Keratinocyte (primary cell): Measurements from ENCODE around the gene ZSWIM6.

Experiments
- EZH2 ChIP-seq: IDR thresholded peaks from one replicate; pipeline ENCODE4 v1.6.1; 2012; ENCODE audit warnings: inconsistent platforms, mild to moderate bottlenecking, low read length, moderate library complexity
- TF ChIP-seq, protein P1 (sequence below), 3 experiments: IDR thresholded peaks in 1 of 3; conservative IDR thresholded peaks in 1 of 3; optimal IDR thresholded peaks in 1 of 3; 2 replicates in 2 of 3; 3 replicates in 1 of 3; pipeline versions ENCODE3 to v1.5.1; 2011; ENCODE audit warnings: low read length in 3 of 3, mild to moderate bottlenecking in 3 of 3, moderate library complexity in 2 of 3, control low read depth in 1 of 3, inconsistent platforms in 1 of 3; ENCODE audit not compliant: insufficient read depth in 2 of 3; ENCODE audit errors: extremely low read depth in 1 of 3

DNA sequence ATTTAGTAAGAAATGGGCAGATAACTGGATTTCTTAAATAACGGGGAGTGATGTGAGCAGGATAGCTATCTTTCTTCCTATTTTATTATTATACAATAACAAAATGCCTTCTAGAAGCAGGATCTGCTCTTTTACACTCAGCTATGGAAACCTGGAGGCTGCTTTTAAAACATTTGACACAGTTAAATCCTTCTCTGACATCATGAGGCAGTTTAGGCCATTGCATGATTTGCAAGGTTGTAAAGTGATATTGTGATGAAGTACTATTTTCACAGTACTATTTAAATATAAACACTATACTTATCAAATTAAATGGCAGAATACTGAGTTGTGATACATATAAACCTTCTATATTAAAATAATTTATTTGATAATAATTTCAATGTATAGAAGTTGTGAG lies 93.9 kb downstream of the ZSWIM6 start:
- TF ChIP-seq, protein P1, sequence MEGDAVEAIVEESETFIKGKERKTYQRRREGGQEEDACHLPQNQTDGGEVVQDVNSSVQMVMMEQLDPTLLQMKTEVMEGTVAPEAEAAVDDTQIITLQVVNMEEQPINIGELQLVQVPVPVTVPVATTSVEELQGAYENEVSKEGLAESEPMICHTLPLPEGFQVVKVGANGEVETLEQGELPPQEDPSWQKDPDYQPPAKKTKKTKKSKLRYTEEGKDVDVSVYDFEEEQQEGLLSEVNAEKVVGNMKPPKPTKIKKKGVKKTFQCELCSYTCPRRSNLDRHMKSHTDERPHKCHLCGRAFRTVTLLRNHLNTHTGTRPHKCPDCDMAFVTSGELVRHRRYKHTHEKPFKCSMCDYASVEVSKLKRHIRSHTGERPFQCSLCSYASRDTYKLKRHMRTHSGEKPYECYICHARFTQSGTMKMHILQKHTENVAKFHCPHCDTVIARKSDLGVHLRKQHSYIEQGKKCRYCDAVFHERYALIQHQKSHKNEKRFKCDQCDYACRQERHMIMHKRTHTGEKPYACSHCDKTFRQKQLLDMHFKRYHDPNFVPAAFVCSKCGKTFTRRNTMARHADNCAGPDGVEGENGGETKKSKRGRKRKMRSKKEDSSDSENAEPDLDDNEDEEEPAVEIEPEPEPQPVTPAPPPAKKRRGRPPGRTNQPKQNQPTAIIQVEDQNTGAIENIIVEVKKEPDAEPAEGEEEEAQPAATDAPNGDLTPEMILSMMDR (optimal IDR thresholded peaks at IDR 0.05 in 1 of 3, IDR thresholded peaks at IDR 0.05 in 1 of 3, conservative IDR thresholded peaks at IDR 0.05 in 1 of 3; ENCODE audit: extremely low read depth in 1 of 3, insufficient read depth in 2 of 3, low read length in 3 of 3), result no peak
- no peak for TF ChIP-seq EZH2
